ENCODE data around the gene TMEM248.

DNA sequence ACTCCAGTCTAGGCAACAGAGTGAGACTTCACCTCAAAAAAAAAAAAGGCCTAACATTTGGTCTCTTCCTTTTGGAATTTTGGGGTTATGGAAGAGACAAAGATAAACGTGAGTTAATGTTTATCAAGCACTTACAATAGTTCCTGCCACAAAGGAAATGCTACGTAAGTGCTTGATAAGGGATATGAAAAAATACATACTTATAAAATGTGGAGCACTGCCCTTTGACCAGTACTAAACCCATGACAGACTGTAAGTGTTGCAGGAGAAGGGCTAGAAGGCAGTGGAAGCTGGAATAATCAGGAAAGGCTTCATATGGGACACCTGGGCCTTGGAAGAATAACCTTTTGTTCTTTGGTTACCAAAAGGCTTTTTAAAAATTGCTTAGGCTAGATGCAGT, 25.5 kb downstream of the TMEM248 start:
- TF ChIP-seq, protein P1, sequence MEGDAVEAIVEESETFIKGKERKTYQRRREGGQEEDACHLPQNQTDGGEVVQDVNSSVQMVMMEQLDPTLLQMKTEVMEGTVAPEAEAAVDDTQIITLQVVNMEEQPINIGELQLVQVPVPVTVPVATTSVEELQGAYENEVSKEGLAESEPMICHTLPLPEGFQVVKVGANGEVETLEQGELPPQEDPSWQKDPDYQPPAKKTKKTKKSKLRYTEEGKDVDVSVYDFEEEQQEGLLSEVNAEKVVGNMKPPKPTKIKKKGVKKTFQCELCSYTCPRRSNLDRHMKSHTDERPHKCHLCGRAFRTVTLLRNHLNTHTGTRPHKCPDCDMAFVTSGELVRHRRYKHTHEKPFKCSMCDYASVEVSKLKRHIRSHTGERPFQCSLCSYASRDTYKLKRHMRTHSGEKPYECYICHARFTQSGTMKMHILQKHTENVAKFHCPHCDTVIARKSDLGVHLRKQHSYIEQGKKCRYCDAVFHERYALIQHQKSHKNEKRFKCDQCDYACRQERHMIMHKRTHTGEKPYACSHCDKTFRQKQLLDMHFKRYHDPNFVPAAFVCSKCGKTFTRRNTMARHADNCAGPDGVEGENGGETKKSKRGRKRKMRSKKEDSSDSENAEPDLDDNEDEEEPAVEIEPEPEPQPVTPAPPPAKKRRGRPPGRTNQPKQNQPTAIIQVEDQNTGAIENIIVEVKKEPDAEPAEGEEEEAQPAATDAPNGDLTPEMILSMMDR (IDR thresholded peaks at IDR 0.05): no peak
- TF ChIP-seq POLR2A (IDR thresholded peaks at IDR 0.05): no peak
